Keratinocyte (primary cell): Measurements from ENCODE around the gene CRKL. TPM values are rescaled to one million over a fixed set of nuclear protein-coding genes. Genes with fewer than 3 reads are reported as not detected.

Source experiments
- DNase-seq: peaks from one replicate; pipeline ENCODE4 v3.0.0-alpha.2; 2011; ENCODE audit warnings: low read depth, missing footprints, low spot score
- FAIRE-seq: peaks from 2 replicates; lab custom pipeline; 2011; peaks lifted over from hg19 to GRCh38; lab: Jason Lieb, UNC
- H2AFZ ChIP-seq: 2 replicates; pipeline ENCODE4 v1.6.0; 2012; ENCODE audit warnings: low read length, control low read depth, inconsistent platforms; ENCODE audit not compliant: control insufficient read depth
- H3K27ac ChIP-seq: 2 replicates; pipeline ENCODE4 v1.5.1; 2011; ENCODE audit warnings: low read length; ENCODE audit not compliant: control insufficient read depth, insufficient read depth
- H3K27me3 ChIP-seq: 3 replicates; pipeline ENCODE4 v1.6.0; 2011; ENCODE audit warnings: low read length; ENCODE audit not compliant: control insufficient read depth, insufficient read depth; ENCODE audit errors: extremely low read depth
- H3K36me3 ChIP-seq, 2 experiments: 2 replicates in 1 of 2; 3 replicates in 1 of 2; pipeline ENCODE4 v1.5.1; 2011; ENCODE audit warnings: low read length in 2 of 2, mild to moderate bottlenecking in 1 of 2; ENCODE audit not compliant: control insufficient read depth in 2 of 2, insufficient read depth in 2 of 2; ENCODE audit errors: extremely low read depth in 1 of 2
- H3K4me1 ChIP-seq: 3 replicates; pipeline ENCODE4 v1.5.1; 2011; ENCODE audit warnings: low read length; ENCODE audit not compliant: control insufficient read depth, insufficient read depth; ENCODE audit errors: extremely low read depth
- H3K4me2 ChIP-seq: 3 replicates; pipeline ENCODE4 v1.6.0; 2011; ENCODE audit warnings: low read depth, low read length; ENCODE audit not compliant: control insufficient read depth, insufficient read depth; ENCODE audit errors: extremely low read depth
- H3K4me3 ChIP-seq, 3 experiments: fragments of 200-600 bp in 1 of 3; sonication (generic) in 1 of 3; 2 replicates in 2 of 3; 3 replicates in 1 of 3; pipeline ENCODE4 v1.5.1; 2011 to 2016; ENCODE audit warnings: low read length in 3 of 3, mild to moderate bottlenecking in 3 of 3, control low read depth in 2 of 3, inconsistent platforms in 1 of 3, low read depth in 1 of 3, mixed read lengths in 1 of 3, mixed run types in 1 of 3, moderate library complexity in 1 of 3; ENCODE audit not compliant: control insufficient read depth in 2 of 3, insufficient read depth in 2 of 3; ENCODE audit errors: extremely low read depth in 1 of 3
- H3K79me2 ChIP-seq: 2 replicates; pipeline ENCODE4 v1.6.0; 2012; ENCODE audit warnings: low read length; ENCODE audit not compliant: control insufficient read depth, insufficient read depth
- H3K9ac ChIP-seq: 3 replicates; pipeline ENCODE4 v1.6.0; 2011; ENCODE audit warnings: low read length; ENCODE audit not compliant: control insufficient read depth, insufficient read depth; ENCODE audit errors: extremely low read depth
- H3K9me1 ChIP-seq: 3 replicates; pipeline ENCODE4 v1.6.0; 2011; ENCODE audit warnings: low read length; ENCODE audit not compliant: control insufficient read depth, insufficient read depth; ENCODE audit errors: extremely low read depth
- H3K9me3 ChIP-seq: 2 replicates; pipeline ENCODE4 v1.5.1; 2012; ENCODE audit warnings: low read depth, low read length; ENCODE audit not compliant: control insufficient read depth
- H4K20me1 ChIP-seq: 3 replicates; pipeline ENCODE4 v1.6.0; 2011; ENCODE audit warnings: low read length; ENCODE audit not compliant: control insufficient read depth, insufficient read depth; ENCODE audit errors: extremely low read depth
- EZH2 ChIP-seq: IDR thresholded peaks from one replicate; pipeline ENCODE4 v1.6.1; 2012; ENCODE audit warnings: inconsistent platforms, mild to moderate bottlenecking, low read length, moderate library complexity
- dilution Hi-C: fragments of 300-500 bp; cut with MboI; formaldehyde crosslinking; loops from one replicate; pipeline ENCODE4 v1.7.0; 2020; ENCODE audit warnings: low sequenced_read_pairs; ENCODE audit not compliant: extremely low pct_ligation_motif_present
- polyA plus RNA-seq, 5 experiments: library from polyadenylated mRNA; depleted of rRNA in 3 of 5; stranded (reverse) in 3 of 5; stranded (forward) in 1 of 5; unstranded in 1 of 5; fragments of >200 nt; gene quantifications; 1 replicate in 1 of 5; 2 replicates in 3 of 5; 3 replicates in 1 of 5; pipeline versions ENCODE4 v1.2.1 to v1.2.3, GENCODE V29; 2011 to 2012; ENCODE audit warnings: missing spikeins in 2 of 5, low read depth in 1 of 5, low replicate concordance in 1 of 5
- TF ChIP-seq, protein P1 (sequence below), 3 experiments: IDR thresholded peaks in 1 of 3; conservative IDR thresholded peaks in 1 of 3; optimal IDR thresholded peaks in 1 of 3; 2 replicates in 2 of 3; 3 replicates in 1 of 3; pipeline versions ENCODE3 to v1.5.1; 2011; ENCODE audit warnings: low read length in 3 of 3, mild to moderate bottlenecking in 3 of 3, moderate library complexity in 2 of 3, control low read depth in 1 of 3, inconsistent platforms in 1 of 3; ENCODE audit not compliant: insufficient read depth in 2 of 3; ENCODE audit errors: extremely low read depth in 1 of 3

The CRKL gene
- polyA plus RNA-seq, 1 donor (not counting 4 experiments of a cell fraction or from before 2014, with no cell fraction given) = 32.1 TPM

DNA sequence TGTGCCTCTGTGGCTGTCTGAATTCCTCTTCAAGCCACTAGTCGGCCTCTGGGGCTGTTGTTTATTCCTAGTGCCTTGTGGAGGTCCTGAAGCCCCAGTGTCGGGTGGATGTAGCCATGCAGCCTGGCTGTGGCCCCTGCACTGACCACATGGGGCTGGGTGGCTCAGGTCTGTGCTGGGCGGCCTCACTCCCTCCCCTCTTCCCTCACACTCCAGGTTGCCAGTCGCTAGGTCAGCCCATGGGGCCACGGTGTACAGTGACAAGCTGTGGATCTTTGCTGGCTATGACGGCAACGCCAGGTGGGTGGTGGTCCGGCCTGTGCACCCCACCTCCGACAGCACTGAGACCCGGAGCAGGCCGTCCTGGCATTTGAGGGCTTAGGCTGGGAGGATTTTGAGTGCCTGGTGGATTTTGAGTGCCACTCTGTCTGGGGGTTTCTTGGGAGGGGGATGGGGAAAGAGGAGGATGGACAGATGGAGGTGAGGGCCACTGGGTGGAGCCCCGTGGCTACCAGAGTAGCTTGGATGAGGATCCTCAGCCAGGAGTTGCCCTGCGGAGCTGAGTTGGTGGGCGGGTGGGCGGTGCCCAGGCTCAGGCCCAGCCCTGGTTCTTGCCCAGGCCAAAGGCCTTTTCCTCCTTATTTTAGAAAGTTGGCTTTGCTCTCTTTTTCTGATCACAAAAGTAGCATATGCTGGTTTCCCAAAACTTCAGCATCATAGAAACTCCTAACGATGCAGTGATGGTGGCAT lies 71.5 kb downstream of the CRKL start:
- DNase-seq (no peak), FAIRE-seq (no peak)
- peaks cover 8% of the 10 kb centered on the region for H3K79me2 ChIP-seq
- dilution Hi-C loops = no loop called here
- no peak overlapping the region for H3K4me2 ChIP-seq
- H3K4me3 ChIP-seq = no peak overlapping the region
- H3K27ac ChIP-seq = no peak overlapping the region
- no peaks in the 10 kb centered on the region for H3K9me1 ChIP-seq
- no peaks in the 10 kb centered on the region for H3K4me1 ChIP-seq
- H3K36me3 ChIP-seq = peaks cover 36 to 46% of the 10 kb centered on the region in 2 experiments
- peaks cover 4% of the 10 kb centered on the region for H4K20me1 ChIP-seq
- no peak for TF ChIP-seq EZH2
- TF ChIP-seq, protein P1, sequence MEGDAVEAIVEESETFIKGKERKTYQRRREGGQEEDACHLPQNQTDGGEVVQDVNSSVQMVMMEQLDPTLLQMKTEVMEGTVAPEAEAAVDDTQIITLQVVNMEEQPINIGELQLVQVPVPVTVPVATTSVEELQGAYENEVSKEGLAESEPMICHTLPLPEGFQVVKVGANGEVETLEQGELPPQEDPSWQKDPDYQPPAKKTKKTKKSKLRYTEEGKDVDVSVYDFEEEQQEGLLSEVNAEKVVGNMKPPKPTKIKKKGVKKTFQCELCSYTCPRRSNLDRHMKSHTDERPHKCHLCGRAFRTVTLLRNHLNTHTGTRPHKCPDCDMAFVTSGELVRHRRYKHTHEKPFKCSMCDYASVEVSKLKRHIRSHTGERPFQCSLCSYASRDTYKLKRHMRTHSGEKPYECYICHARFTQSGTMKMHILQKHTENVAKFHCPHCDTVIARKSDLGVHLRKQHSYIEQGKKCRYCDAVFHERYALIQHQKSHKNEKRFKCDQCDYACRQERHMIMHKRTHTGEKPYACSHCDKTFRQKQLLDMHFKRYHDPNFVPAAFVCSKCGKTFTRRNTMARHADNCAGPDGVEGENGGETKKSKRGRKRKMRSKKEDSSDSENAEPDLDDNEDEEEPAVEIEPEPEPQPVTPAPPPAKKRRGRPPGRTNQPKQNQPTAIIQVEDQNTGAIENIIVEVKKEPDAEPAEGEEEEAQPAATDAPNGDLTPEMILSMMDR (optimal IDR thresholded peaks at IDR 0.05 in 1 of 3, IDR thresholded peaks at IDR 0.05 in 1 of 3, conservative IDR thresholded peaks at IDR 0.05 in 1 of 3; ENCODE audit: extremely low read depth in 1 of 3, insufficient read depth in 2 of 3, low read length in 3 of 3) = no peak
- H2AFZ ChIP-seq = no peak overlapping the region
- no peaks in the 10 kb centered on the region for H3K27me3 ChIP-seq
- no peaks in the 10 kb centered on the region for H3K9me3 ChIP-seq
- no peak overlapping the region for H3K9ac ChIP-seq

DNA sequence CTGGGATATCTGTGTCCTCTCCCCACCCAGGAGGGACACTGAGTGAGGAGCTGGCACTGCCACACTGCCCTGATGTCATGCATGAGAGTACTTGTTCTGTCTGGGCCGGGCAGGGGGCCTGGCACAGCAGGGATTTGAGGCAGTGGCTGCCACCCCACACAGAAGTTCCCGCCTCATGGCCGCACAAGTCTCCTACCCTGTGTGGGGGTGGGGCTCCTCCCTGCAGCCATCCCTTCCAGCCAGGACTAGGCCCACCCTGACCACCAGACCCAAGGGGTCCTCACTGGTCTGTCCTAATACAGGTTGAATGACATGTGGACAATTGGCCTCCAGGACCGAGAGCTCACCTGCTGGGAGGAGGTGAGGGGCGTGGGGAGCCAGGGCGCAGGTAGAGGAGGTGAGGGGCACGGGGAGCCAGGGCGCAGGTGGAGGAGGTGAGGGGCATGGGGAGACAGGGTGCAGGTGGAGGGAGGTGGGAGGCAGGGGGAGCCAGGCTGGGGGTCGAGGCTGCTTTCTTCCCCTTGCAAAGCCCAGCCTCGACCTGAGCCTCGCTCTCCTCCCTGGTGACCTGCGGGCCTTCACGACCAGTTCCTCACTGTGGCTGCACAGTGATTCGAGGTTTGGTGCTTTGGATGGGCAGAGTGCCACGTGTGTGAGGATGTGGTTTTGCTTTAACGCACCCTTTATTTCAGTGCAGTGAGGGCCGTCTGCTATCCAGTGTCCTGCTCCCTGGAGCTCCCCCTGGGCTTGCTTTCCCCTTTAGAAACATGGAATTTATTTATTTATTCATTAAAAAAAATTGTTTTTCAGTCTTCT lies 72.3 kb downstream of the CRKL start:
- H4K20me1 ChIP-seq = peaks cover 4% of the 10 kb centered on the region
- peaks cover 3% of the 10 kb centered on the region for H3K79me2 ChIP-seq
- H3K9me3 ChIP-seq = no peaks in the 10 kb centered on the region
- no peak for TF ChIP-seq EZH2
- TF ChIP-seq, protein P1 (optimal IDR thresholded peaks at IDR 0.05 in 1 of 3, IDR thresholded peaks at IDR 0.05 in 1 of 3, conservative IDR thresholded peaks at IDR 0.05 in 1 of 3; ENCODE audit: extremely low read depth in 1 of 3, insufficient read depth in 2 of 3, low read length in 3 of 3) = no peak
- no peaks in the 10 kb centered on the region for H3K4me1 ChIP-seq
- no peaks in the 10 kb centered on the region for H3K9me1 ChIP-seq
- no peak overlapping the region for H3K4me2 ChIP-seq
- dilution Hi-C loops = no loop called here
- H3K4me3 ChIP-seq = no peak overlapping the region
- H3K9ac ChIP-seq = no peak overlapping the region
- peaks cover 30 to 52% of the 10 kb centered on the region in 2 experiments for H3K36me3 ChIP-seq
- H2AFZ ChIP-seq = no peak overlapping the region
- H3K27ac ChIP-seq = no peak overlapping the region
- no peaks in the 10 kb centered on the region for H3K27me3 ChIP-seq
- DNase-seq = no peak
- FAIRE-seq = no peak
